HFF-Myc (cell line): ENCODE results near the gene RNASEH2C.

Source experiments
- DNase-seq: peaks from one replicate; pipeline ENCODE4 v3.0.0-alpha.2; 2011; ENCODE audit warnings: low read depth; ENCODE audit errors: extremely low read depth
- H3K4me3 ChIP-seq: replicated peaks from 2 replicates; pipeline ENCODE4 v1.5.1; 2011; ENCODE audit warnings: low read depth, mild to moderate bottlenecking, control low read depth, low read length
- TF ChIP-seq, protein P1 (sequence below): IDR thresholded peaks from 2 replicates; pipeline ENCODE4 v1.5.1; 2012; ENCODE audit warnings: mild to moderate bottlenecking, low read depth, low read length, control low read depth; ENCODE audit errors: missing control alignments

RNASEH2C gene

DNA sequence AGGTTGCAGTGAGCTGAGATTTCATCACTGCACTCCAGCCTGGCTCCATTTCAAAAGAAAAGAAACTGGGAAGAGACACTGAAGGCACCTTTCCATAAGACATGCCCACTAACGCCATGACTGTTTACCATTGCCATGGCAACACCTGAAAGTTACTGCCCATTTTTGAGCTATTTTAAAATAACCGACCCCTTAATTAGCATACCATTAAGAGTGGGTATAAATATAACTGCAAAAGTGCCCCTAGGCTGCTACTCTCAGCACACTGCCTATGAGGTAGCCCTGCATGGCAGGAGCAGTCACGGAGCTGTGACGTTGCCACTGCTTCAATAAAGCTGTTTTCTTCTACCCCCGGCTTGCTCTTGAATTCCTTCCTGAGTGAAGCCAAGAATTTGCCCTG lies 9.9 kb upstream of the RNASEH2C start:
- TF ChIP-seq, protein P1, sequence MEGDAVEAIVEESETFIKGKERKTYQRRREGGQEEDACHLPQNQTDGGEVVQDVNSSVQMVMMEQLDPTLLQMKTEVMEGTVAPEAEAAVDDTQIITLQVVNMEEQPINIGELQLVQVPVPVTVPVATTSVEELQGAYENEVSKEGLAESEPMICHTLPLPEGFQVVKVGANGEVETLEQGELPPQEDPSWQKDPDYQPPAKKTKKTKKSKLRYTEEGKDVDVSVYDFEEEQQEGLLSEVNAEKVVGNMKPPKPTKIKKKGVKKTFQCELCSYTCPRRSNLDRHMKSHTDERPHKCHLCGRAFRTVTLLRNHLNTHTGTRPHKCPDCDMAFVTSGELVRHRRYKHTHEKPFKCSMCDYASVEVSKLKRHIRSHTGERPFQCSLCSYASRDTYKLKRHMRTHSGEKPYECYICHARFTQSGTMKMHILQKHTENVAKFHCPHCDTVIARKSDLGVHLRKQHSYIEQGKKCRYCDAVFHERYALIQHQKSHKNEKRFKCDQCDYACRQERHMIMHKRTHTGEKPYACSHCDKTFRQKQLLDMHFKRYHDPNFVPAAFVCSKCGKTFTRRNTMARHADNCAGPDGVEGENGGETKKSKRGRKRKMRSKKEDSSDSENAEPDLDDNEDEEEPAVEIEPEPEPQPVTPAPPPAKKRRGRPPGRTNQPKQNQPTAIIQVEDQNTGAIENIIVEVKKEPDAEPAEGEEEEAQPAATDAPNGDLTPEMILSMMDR = no peak
- DNase-seq = no peak
- H3K4me3 ChIP-seq = no peak overlapping the region

DNA sequence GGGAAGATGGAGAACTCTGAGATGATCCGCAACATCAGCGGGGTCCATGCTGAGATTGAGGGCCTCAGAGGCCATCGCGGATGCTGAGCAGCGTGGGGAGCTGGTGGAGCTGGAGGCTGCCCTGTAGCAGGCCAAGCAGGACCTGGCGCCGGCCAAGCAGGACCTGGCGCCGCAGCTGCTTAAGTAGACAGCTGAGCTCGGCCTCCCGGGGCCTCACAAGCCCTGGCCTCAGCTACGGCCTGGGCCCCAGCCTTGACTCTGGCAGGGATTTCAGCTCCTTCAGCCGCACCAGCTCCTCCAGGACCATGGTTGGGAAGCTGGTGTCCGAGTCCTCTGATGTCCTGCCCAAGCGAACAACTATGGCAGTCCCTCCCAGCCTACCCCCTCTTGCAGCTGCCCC lies 7.3 kb upstream of the RNASEH2C start:
- TF ChIP-seq, protein P1 = no peak
- no peak overlapping the region for H3K4me3 ChIP-seq

DNA sequence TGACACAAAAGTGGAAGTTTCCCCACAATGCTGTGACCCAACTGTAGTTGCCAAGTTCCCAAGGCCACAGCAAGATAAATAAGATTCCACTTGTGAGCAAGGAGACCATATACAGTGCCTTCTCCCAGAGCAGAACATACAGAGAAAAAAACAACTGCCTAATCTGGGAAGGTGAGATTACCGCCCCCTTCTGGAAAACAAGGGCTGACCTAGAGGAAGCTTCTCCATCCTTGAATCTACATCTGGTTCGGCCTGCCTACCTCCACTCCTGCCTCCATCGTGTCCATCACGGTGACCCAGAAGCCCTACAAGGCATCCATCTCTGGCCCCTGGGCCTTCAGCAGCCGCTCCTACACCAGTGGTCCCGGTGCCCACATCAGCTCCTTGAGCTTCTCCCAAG lies 6.1 kb upstream of the RNASEH2C start:
- no peak overlapping the region for H3K4me3 ChIP-seq
- DNase-seq = no peak
- TF ChIP-seq, protein P1 = peak; percentile 14

More for the DNA sequence above, 7.3 kb upstream of the RNASEH2C start:
- DNase-seq = no peak

DNA sequence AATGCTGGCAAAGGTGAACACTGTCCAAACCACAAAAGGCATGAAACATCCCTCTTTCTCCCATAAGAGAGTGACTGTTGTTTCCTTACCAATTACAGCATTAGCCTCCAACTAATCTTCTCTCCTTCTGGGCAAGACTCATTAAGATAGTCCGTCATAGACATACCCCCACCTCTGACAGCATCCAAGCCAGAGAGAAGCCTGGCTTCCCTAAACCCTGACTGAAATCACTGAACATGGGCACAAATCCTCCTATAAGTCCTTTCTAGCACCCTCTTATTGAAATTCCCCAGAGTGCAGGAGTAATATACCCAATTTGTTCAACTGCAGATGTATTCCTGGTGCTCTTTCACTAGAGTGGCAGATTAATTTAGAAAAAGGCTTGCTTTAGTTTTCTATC lies 1.7 kb upstream of the RNASEH2C start:
- no peak for DNase-seq
- TF ChIP-seq, protein P1 = no peak
- H3K4me3 ChIP-seq = no peak overlapping the region

DNA sequence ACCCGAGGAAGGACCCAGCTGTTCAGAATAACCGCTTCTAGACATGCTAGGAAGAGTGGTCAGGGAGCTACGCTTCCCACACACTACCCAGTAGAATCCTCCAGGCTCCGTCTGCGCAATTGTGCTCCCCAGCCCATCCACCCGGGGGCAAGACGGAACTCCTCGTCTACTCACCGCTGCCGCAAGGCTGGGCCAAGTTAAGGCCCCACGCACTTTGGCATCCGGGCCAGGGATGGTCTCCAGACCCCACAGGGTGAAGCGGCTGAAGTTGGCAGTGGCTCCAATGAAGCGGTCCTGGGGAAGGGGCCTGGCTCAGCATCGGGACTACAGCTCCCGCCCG lies 757 bp downstream of the RNASEH2C start:
- DNase-seq = no peak
- H3K4me3 ChIP-seq = peak overlapping the region; percentile 88
- TF ChIP-seq, protein P1 = no peak

DNA sequence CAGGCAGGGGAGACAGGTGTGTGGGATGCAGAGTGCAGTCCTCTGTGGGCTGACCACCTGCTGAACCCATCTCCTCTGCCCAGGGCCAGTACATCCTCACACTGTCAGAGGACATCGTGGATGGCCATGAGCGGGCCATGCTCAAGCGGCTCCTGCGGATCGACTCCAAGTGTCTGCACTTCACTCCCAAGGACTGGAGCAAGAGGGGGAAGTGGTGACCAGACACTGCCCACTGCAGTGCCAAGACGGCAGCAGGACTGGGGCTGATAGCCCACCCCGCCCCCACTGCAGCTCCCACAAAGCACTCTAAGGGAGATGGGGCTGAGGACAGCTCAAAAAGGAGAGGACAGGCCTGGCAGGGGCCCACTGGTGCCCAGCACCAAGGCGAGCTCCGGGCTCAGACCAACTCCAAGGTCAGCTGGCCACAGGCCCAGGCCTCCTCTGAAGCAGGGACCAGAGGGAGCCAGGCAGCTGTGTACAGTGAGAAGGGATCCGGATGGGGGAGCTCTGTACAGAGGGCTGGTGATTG lies 1.6 kb downstream of the RNASEH2C start:
- no peak for DNase-seq
- TF ChIP-seq, protein P1 = no peak
- peak overlapping the region; percentile 88 for H3K4me3 ChIP-seq

DNA sequence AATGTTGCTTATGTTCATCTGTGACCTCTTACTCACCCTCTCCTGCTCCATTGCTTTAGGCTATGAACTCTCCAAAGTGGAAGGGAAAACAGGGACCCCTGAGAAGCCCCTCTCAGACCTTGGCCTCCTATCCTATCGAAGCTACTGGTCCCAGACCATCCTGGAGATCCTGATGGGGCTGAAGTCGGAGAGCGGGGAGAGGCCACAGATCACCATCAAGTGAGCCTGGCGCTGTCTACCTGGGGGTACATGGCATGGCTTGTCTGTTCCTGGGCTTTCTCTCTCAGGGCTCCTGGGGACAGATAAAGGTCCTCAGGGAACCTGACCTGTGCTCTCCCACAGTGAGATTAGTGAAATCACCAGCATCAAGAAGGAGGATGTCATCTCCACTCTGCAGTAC lies 2.1 kb downstream of the RNASEH2C start:
- DNase-seq = no peak
- peak overlapping the region; percentile 88 for H3K4me3 ChIP-seq
- TF ChIP-seq, protein P1 = no peak
